GM12874 (cell line): Measurements from ENCODE around the gene CAMTA1.
A peak's percentile ranks its signal among the peaks of the same experiment; 100 is the strongest.

Experiments
- TF ChIP-seq, protein P1 (sequence below): IDR thresholded peaks from 2 replicates; pipeline ENCODE4 v1.5.1; 2011; ENCODE audit warnings: low read depth, mild to moderate bottlenecking, control low read depth, low read length, moderate library complexity; ENCODE audit not compliant: insufficient read depth

CAMTA1 gene

DNA sequence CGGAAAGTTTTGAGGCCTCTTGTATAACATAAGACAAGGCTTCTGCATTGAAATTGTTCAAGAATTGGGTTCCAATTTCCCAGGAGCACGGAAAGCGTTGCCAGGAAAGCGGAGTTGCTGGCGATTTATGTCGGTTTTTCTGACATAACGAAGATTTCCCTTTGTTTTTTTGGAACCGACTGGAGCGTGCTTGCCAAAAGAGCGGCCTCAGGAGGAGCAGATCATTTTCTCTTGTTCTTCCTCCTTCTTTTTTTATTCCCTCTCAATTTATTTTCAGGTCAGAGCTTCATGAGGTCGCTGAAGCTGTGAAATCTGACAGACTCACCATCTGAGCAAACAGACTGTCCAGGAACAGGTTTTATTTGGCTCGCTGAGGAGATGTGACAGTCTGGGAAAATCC is 275.5 kb downstream of the CAMTA1 start:
- TF ChIP-seq, protein P1, sequence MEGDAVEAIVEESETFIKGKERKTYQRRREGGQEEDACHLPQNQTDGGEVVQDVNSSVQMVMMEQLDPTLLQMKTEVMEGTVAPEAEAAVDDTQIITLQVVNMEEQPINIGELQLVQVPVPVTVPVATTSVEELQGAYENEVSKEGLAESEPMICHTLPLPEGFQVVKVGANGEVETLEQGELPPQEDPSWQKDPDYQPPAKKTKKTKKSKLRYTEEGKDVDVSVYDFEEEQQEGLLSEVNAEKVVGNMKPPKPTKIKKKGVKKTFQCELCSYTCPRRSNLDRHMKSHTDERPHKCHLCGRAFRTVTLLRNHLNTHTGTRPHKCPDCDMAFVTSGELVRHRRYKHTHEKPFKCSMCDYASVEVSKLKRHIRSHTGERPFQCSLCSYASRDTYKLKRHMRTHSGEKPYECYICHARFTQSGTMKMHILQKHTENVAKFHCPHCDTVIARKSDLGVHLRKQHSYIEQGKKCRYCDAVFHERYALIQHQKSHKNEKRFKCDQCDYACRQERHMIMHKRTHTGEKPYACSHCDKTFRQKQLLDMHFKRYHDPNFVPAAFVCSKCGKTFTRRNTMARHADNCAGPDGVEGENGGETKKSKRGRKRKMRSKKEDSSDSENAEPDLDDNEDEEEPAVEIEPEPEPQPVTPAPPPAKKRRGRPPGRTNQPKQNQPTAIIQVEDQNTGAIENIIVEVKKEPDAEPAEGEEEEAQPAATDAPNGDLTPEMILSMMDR: no peak

DNA sequence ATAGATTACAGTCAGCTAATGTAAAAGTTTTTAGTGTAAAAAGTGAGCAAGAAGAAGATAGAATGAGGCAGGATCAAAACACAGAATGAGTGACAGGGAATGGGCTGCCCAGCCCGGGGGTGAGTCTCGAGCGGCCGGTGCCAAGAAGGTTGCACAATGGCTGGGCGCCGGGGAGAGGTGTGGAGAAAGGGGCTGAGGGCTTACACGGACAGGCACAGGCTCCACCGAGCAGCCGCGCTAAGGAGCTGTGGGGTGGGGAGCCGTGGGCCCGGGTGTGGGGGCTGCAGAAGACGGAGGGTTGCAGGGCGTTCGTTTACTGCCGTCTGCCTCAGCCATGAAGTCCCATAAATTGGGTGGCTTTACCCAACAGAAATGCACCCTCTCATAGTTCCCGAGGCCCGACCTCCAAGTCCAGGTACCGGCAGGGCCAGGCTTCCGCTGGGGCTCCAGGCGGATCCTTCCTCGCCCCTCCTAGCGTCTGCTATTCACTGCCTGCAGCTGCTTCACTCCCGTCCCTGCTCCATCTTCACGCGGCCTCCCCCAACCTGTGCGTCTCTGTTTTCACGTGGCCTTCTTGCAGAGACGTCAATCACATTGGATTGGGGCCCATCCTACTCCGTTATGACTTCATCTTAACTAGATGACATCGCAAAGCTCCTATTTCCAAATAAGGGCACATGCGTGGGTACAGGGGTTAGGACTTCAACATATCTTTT is 277.2 kb downstream of the CAMTA1 start:
- TF ChIP-seq, protein P1: no peak

DNA sequence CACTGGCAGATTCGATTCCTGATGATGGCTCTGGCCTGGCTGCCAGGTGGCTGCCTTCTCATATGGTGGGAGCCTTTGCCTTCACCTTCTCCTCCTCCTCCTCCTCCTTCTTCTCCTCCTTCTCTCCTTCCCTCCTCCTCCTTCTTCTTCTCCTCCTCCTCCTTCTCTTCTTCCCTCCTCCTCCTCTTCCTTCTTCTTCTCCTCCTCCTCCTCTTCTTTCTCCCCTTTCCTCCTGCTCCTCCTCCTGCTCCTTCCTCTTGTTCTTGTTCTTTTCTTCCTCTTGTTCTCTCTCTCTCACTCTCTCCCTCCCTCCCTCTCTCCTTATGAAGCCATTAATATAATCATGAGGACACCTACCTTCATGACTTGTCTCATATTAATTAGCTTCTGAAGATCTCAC is 278.7 kb downstream of the CAMTA1 start:
- TF ChIP-seq, protein P1: no peak

DNA sequence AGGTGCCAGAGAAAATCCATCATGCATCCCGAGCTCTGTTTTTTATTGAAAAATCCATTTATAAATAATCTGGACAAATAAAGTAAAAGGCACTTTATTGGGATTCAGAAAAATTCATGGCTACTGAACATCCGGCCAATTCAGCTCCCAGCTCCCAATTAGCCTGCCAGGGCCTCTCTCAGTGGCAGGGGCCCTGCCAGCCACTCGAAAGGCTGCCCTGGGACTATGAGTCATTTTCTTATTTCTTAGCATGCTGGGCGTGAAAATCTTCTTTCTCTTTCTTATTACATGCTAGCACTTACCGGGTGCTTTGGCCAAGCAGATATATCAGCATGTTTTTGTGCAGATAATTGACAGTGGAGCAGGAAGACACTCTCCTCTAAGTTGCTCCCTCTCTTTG is 283.3 kb downstream of the CAMTA1 start:
- TF ChIP-seq, protein P1: no peak

DNA sequence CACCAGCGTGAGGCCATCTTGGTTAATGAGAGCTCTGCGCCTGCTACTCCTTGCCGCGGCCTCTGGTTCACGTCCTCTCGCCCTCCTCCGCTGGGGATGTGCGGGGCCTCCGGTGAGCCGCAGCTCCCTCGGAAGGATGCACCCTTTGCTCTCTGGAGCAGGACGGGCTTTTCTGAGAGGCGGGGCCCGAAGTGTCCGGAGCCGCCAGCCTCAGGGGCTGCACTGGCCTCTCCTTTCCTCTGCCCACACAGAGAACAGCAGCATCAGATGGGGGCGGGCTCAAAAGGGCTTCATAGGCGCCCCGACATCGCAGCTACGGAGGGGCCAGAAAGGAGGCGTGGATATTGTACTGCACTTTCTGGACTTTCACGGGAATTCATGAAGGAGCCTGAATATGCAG is 284.7 kb downstream of the CAMTA1 start:
- TF ChIP-seq, protein P1: no peak

DNA sequence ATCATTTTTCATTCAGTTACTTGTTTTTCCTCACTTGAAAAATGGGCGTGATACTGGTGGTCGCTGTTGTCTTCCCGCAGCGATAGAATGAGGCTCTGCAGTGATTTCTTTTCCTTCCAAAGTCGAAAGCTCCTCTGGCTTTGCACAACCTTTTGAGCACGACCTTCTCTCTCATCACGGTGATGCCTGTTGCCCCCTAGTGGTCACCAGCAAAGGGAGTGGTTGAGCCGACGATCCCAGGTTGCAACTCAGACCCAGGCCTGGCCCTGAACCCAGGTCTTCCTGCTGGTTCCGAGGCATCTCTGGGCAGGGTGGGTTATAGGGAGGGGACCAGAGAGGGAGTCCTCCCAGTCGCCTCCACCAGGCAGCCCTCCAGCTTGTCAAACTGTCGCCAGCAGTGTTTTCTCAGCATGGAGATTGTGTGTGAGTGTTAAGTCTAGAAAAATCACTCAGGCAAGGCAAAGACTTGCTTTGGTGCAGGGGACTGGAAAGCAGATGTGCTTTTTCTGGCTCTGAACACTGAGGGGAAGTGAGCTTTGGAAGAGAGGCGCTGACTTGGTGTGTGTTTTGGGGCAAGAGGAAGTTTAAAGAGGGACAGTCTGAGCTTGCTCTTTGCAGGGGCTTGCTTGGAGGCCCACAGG is 285.3 kb downstream of the CAMTA1 start:
- TF ChIP-seq, protein P1: peak; percentile 90

DNA sequence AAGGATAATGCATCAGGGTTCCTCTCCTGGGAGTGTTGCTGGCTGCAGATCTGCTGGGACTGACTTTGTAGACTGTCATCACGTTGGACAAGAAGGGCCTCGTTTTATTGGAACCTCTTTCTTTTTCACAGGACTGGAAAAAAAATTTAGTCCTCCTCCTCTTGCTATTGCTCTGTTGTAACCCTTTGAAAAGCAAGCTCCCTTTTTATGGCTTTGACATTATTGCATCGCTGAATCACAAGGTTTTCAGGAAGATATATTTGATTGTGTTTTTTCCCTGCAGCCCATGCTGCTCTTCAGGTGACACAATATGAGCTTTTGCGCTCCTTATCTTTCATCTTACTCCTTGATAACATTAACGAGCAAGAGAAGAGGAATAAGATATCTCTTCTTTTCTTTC is 290.9 kb downstream of the CAMTA1 start:
- TF ChIP-seq, protein P1: no peak
